Caco-2 (cell line): Measurements from ENCODE around the gene GGA1. TPM values are rescaled to one million over a fixed set of nuclear protein-coding genes. Genes with fewer than 3 reads are reported as not detected.

ENCODE experiments used
- BruUV-seq: library from RNA; stranded (reverse); fragments of 400-500 nt; replicated peaks from 2 replicates; lab custom pipeline; 2021; lab: Mats Ljungman, UMichigan
- CTCF ChIA-PET: fragments of 300-600 bp; sonication (Branson Sonifier 250); formaldehyde crosslinking; loops from one replicate; lab custom pipeline; 2022; ENCODE audit warnings: antibody characterized with exemption; lab: Charles Lee
- POLR2A ChIA-PET: fragments of 300-600 bp; sonication (Branson Sonifier 250); formaldehyde crosslinking; loops from one replicate; lab custom pipeline; 2022; ENCODE audit warnings: antibody characterized with exemption; lab: Charles Lee
- DNase-seq, 2 experiments: peaks; one replicate each; pipeline versions ENCODE4 v3.0.0 to v3.0.0-alpha.2; 2020 to 2022
- H3K27me3 ChIP-seq: replicated peaks from 2 replicates; pipeline ENCODE4 v1.6.0; 2011; ENCODE audit warnings: low read length; ENCODE audit not compliant: control insufficient read depth, insufficient read depth
- H3K36me3 ChIP-seq: 2 replicates; pipeline ENCODE4 v1.5.1; 2011; ENCODE audit warnings: low read length; ENCODE audit not compliant: control insufficient read depth, insufficient read depth
- H3K4me1 ChIP-seq: fragments of 250-450 bp; sonication (Bioruptor Pico); 2 replicates; pipeline ENCODE4 v1.5.1; 2020; ENCODE audit warnings: mild to moderate bottlenecking
- H3K4me3 ChIP-seq: 2 replicates; pipeline ENCODE4 v1.5.1; 2011; ENCODE audit warnings: low read depth, mild to moderate bottlenecking, control low read depth, low read length
- H3K9me3 ChIP-seq: fragments of 250-450 bp; sonication (Bioruptor Pico); 2 replicates; pipeline ENCODE4 v1.5.1; 2020; ENCODE audit warnings: mild to moderate bottlenecking, moderate library complexity
- H3K27ac Mint-ChIP-seq: one replicate; pipeline ENCODE4 v1.8.0; 2022; ENCODE audit warnings: mixed read lengths; ENCODE audit not compliant: unreplicated experiment
- H3K27me3 Mint-ChIP-seq: one replicate; pipeline ENCODE4 v1.8.0; 2022; ENCODE audit warnings: mixed read lengths; ENCODE audit not compliant: insufficient read depth, unreplicated experiment
- H3K36me3 Mint-ChIP-seq: one replicate; pipeline ENCODE4 v1.8.0; 2022; ENCODE audit warnings: mild to moderate bottlenecking, mixed read lengths; ENCODE audit not compliant: insufficient read depth, unreplicated experiment
- H3K4me1 Mint-ChIP-seq: one replicate; pipeline ENCODE4 v1.8.0; 2022; ENCODE audit warnings: low read depth, mixed read lengths; ENCODE audit not compliant: unreplicated experiment
- H3K4me3 Mint-ChIP-seq: one replicate; pipeline ENCODE4 v1.8.0; 2022; ENCODE audit warnings: mild to moderate bottlenecking, moderate library complexity, mixed read lengths; ENCODE audit not compliant: unreplicated experiment
- H3K9me3 Mint-ChIP-seq: one replicate; pipeline ENCODE4 v1.8.0; 2022; ENCODE audit warnings: mixed read lengths; ENCODE audit not compliant: unreplicated experiment
- intact Hi-C: fragments of 100-400 bp; cut with micrococcal nuclease; formaldehyde crosslinking; loops from one replicate; pipeline ENCODE4 v1.10.0; 2022; ENCODE audit not compliant: unreplicated experiment
- total RNA-seq: library from RNA; stranded (reverse); gene quantifications from 2 replicates; pipeline ENCODE4 v1.2.3, GENCODE V29; 2022
- TF ChIP-seq, protein P1 (sequence below), 2 experiments: fragments of 200-600 bp in 1 of 2; IDR thresholded peaks; 1 replicate in 1 of 2; 2 replicates in 1 of 2; pipeline versions ENCODE4 v1.5.1 to v1.8.0; 2011 to 2022; ENCODE audit warnings: antibody characterized with exemption in 1 of 2, control low read depth in 1 of 2, inconsistent platforms in 1 of 2, low read depth in 1 of 2, low read length in 1 of 2, mild to moderate bottlenecking in 1 of 2, moderate library complexity in 1 of 2; ENCODE audit not compliant: insufficient read depth in 1 of 2, severe bottlenecking in 1 of 2, unreplicated experiment in 1 of 2

Gene GGA1
- total RNA-seq, 1 experiment from 2014 or later, result 65.7 TPM

DNA sequence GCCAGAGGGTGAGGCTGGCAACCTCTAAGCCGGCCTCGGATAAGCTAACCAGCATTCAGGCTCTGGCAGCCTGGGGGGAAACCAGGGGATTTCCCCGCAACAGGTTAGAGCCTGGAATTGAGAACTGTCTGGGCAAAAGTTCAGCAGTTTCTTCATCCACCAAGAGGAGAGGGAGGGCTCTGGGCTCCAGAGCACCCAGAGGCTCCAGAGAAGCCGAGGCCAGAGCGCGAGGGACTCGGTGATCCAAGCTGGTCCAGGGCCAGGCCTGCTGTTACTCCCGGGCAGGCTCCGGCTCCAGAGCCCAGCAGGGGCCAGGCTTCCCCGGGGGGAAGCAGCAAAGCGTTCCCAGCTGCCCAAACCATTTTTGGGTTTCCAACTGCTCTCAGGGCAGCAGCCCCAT lies 17.5 kb downstream of the GGA1 start:
- H3K4me3 Mint-ChIP-seq, result no peak overlapping the region
- no TSS peak for BruUV-seq
- no peaks in the 10 kb centered on the region for H3K9me3 Mint-ChIP-seq
- ChIA-PET POLR2A (no interaction called here), CTCF (interaction anchor here (1.2 kb wide), 1 partner anchor 18 kb away, joined by 6 read pairs; the partner anchor contains the start of gene GGA1)
- H3K9me3 ChIP-seq, result no peaks in the 10 kb centered on the region
- no peaks in the 10 kb centered on the region for H3K27me3 ChIP-seq
- intact Hi-C loops, result no loop called here
- DNase-seq, result no peak
- peaks cover under 1% of the 10 kb centered on the region; the same call in 1 of the 2 replicates for H3K4me1 ChIP-seq
- no peak overlapping the region for H3K4me3 ChIP-seq
- peaks cover 27% of the 10 kb centered on the region for H3K36me3 Mint-ChIP-seq
- no peaks in the 10 kb centered on the region for H3K27me3 Mint-ChIP-seq
- H3K4me1 Mint-ChIP-seq, result no peaks in the 10 kb centered on the region
- TF ChIP-seq, protein P1, sequence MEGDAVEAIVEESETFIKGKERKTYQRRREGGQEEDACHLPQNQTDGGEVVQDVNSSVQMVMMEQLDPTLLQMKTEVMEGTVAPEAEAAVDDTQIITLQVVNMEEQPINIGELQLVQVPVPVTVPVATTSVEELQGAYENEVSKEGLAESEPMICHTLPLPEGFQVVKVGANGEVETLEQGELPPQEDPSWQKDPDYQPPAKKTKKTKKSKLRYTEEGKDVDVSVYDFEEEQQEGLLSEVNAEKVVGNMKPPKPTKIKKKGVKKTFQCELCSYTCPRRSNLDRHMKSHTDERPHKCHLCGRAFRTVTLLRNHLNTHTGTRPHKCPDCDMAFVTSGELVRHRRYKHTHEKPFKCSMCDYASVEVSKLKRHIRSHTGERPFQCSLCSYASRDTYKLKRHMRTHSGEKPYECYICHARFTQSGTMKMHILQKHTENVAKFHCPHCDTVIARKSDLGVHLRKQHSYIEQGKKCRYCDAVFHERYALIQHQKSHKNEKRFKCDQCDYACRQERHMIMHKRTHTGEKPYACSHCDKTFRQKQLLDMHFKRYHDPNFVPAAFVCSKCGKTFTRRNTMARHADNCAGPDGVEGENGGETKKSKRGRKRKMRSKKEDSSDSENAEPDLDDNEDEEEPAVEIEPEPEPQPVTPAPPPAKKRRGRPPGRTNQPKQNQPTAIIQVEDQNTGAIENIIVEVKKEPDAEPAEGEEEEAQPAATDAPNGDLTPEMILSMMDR (IDR thresholded peaks at IDR 0.05; ENCODE audit: insufficient read depth in 1 of 2, low read depth in 1 of 2, low read length in 1 of 2, severe bottlenecking in 1 of 2, unreplicated experiment in 1 of 2), result no peak
- H3K27ac Mint-ChIP-seq, result no peak overlapping the region
- H3K36me3 ChIP-seq, result no peaks in the 10 kb centered on the region

GRCh38 chr22:37626556-37627075 lies 18.0 kb downstream of the GGA1 start:
- POLR2A ChIA-PET, result interaction anchor here (0.5 kb wide), 1 partner anchor 20 kb away, joined by 3 read pairs; no protein-coding TSS in a partner anchor

DNA sequence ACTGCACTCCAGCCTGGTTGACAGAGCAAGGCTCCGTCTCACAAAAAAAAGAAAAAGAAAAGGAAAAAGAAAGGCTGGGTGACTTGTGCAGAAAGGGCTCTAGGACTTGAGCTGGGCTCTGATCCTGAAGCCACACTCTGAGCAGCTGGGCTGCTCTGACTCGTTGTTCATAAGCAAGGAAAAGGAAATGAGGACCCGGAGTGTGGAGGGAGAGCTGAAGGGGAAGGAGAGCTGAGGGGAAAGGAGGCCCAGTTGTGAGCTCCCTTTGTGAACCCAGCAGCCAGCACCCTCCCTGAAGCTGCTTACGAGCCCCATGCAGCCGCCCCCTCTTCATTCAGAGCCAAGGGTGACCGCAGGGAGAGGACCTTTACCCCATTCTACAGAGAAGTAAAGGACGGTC lies 18.5 kb downstream of the GGA1 start:
- H3K9me3 Mint-ChIP-seq, result no peaks in the 10 kb centered on the region
- ChIA-PET POLR2A (interaction anchor here (0.5 kb wide), 1 partner anchor 20 kb away, joined by 3 read pairs; no protein-coding TSS in a partner anchor), CTCF (no interaction called here)

More at GRCh38 chr22:37626556-37627075, 18.0 kb downstream of the GGA1 start:
- peaks cover 5% of the 10 kb centered on the region; the same call in 1 of the 2 replicates for H3K4me1 ChIP-seq
- TF ChIP-seq, protein P1 (IDR thresholded peaks at IDR 0.05; ENCODE audit: insufficient read depth in 1 of 2, low read depth in 1 of 2, low read length in 1 of 2, severe bottlenecking in 1 of 2, unreplicated experiment in 1 of 2), result no peak
- Mint-ChIP-seq H3K36me3 (peaks cover 27% of the 10 kb centered on the region), H3K27me3 (no peaks in the 10 kb centered on the region), H3K27ac (peak overlapping the region; percentile 54), H3K4me3 (no peak overlapping the region), H3K9me3 (no peaks in the 10 kb centered on the region), H3K4me1 (peaks cover under 1% of the 10 kb centered on the region)
- no peaks in the 10 kb centered on the region for H3K36me3 ChIP-seq
- intact Hi-C loops, result no loop called here
- H3K4me3 ChIP-seq, result no peak overlapping the region
- H3K27me3 ChIP-seq, result no peaks in the 10 kb centered on the region
- no peaks in the 10 kb centered on the region for H3K9me3 ChIP-seq
- CTCF ChIA-PET, result no interaction called here
- BruUV-seq, result no TSS peak
- DNase-seq, result no peak

More for the DNA sequence above, 18.5 kb downstream of the GGA1 start:
- no TSS peak for BruUV-seq
- Histone ChIP-seq H3K4me1 (peaks cover 8% of the 10 kb centered on the region; the same call in 1 of the 2 replicates), H3K27me3 (no peaks in the 10 kb centered on the region), H3K36me3 (no peaks in the 10 kb centered on the region), H3K9me3 (no peaks in the 10 kb centered on the region), H3K4me3 (no peak overlapping the region)
- Mint-ChIP-seq H3K4me1 (peaks cover 5% of the 10 kb centered on the region), H3K36me3 (peaks cover 27% of the 10 kb centered on the region), H3K4me3 (no peak overlapping the region), H3K27ac (peak overlapping the region; percentile 54), H3K27me3 (no peaks in the 10 kb centered on the region)
- intact Hi-C loops, result no loop called here
- no peak for DNase-seq
- TF ChIP-seq, protein P1 (IDR thresholded peaks at IDR 0.05; ENCODE audit: insufficient read depth in 1 of 2, low read depth in 1 of 2, low read length in 1 of 2, severe bottlenecking in 1 of 2, unreplicated experiment in 1 of 2), result no peak
